NCI-H2227 treated with DMSO at 0.1 percent for 48 hours (cell line): Measurements from ENCODE around the gene RSPH9.

Experiments
- DNase-seq: peaks from one replicate; lab custom pipeline; 2025; lab: John Stamatoyannopoulos, UW

Gene RSPH9

DNA sequence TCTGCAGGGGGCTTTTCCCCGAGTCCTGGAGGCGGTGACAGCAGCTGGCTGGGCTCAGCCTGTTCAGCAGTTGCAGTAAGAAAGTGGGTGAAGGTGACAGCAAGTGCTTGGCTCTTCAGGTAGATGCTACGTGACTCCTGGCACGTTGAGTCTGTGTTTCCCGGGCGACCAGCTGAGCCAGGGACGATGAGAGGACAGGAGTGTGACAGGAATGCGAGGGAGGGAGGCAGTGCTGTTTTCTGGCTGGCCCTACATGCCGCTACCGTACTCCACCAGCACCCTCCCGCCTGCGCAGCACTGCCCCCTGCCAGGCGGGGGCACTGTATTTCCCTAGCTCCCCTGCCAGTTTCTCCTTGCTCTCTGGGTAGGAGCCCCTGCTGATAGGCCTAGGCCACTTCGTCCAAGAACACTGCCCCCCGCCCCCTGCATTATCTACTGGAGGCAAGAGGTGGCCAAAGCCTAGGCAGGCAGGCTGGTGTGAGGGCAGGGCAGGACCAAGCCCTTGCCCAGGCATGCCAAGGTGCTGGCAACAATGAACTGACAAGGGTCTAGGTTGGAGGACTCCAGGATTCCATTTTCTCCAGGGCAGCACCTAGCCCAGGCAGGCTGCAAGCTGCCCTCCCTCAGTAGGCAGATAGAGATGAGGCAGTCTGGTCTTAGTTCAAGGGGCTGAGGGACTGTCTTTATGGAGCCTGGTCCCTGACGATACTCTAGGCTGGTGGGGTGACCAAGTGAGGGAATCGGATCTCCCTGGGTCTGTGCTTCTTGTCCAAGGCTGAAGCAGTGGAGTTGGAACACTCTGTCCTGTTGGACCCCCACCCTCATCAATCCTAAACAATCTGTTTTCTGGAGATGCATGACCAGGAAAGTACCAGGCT, 23.6 kb downstream of the RSPH9 start:
- DNase-seq: peak; percentile 26

DNA sequence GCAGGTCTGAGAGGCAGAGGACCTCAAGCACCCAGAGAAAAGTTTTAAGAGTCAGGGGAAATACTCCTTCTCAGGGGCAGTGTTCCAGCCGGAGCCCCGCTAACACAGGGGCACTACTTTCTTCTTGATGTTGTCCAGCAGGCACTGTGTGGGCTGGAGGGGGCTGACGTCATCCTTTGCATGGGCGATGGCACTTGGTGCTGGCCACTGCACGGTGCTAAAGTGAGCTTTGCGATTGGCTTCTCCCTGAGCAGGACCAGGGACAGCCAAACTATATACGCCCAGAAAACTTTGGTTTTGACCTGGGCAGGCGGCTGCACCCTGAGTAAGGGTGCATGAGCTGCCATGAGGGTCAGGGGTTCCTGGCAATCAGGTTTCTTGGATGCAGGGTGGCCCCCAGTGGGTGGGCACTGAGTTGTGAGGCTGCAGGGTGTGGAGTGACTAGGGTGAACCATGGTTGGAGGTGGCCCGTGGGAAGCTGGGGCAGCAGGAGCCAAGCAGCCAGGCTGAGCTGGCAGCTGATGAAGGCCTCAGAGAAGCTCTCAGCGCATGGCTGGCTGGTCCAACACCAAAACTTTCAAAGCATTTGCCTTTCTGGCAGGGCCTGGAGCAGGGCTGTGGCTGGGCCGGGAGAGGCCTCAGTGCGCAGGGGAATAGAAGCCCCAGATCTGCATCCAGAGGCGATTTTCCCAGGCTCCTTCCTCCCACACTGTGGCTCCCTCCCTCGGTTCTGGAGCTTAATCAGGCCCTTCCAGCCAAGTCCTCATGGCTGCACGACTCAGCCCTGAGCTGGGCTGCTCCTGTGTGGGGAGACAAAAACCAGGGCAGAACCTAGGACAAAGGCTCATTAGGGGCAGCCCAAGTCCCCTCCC, 24.4 kb downstream of the RSPH9 start:
- no peak for DNase-seq

DNA sequence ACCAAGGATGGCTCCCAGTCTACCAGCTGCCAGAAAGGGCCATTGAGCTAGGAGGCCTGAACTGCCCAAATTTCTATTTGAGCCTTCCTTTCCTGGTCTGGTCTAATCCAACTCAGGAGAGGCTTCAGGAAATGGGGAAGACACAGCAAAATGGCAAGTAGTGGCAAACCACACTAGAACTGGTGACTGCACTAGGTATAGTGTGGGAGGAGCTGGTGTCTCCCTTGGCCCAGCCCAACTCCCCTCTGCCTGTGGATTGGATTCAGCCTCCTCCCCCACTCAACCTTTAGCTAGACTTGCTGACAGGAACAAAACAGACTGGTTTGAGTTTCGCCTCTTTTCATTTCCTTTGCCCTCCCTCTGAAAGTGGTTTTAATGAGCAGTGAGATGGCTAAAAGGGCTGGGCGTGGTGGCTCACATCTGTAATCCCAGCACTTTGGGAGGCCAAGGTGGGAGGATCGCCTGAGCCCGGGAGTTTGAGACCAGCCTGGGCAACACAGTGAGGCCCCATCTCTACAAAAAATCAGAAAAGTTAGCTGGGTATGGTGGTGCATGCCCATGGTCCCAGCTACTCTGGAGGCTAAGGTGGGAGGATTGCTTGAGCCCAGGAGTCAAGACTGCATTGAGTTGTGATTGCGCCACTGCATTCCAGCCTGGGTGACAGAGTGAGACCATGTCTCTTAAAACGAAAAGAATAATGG, 25.2 kb downstream of the RSPH9 start:
- no peak for DNase-seq

GRCh38 chr6:43670623-43670986, 25.8 kb downstream of the RSPH9 start:
- no peak for DNase-seq

GRCh38 chr6:43671011-43671800, 26.4 kb downstream of the RSPH9 start:
- DNase-seq: no peak

GRCh38 chr6:43671801-43672690, 27.2 kb downstream of the RSPH9 start:
- DNase-seq: no peak

DNA sequence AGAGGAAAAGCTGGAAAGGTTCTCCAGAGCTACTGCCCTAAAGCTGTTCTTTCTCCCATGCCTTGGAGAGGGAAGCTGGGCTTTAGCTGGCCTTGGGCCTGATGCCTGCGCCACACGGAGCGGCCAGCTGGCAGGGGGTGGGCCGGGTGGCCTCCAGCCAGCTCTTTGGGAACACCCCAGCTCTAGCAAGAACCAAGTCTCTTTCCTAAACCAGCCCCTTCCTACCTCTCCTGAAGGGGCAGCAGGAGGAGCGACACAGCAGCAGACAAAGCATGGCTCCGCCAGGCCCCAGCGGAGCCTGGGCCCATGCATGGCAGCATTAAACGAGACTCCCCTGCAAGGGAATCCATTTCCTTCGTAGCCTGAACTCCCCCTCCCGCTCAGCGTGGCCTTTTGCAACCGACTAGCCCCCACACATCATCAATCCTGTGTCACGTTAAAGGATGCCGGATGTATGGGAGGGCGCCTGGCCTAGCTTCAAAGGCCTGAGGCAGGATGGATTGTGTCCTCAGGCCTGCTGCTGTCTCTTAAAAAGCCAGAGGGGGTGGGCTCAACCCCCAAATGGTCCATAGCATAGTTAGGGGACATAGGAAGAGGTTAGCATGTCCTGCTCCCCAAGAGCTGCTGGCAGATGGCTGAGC, 28.7 kb downstream of the RSPH9 start:
- DNase-seq: no peak

- DNase-seq: no peak
Observed at GRCh38 chr6:43674291-43674690, 29.5 kb downstream of the RSPH9 start.

GRCh38 chr6:43674921-43675320, 30.1 kb downstream of the RSPH9 start:
- DNase-seq: no peak

- no peak for DNase-seq
Observed at GRCh38 chr6:43676962-43677606, 32.2 kb downstream of the RSPH9 start.

DNA sequence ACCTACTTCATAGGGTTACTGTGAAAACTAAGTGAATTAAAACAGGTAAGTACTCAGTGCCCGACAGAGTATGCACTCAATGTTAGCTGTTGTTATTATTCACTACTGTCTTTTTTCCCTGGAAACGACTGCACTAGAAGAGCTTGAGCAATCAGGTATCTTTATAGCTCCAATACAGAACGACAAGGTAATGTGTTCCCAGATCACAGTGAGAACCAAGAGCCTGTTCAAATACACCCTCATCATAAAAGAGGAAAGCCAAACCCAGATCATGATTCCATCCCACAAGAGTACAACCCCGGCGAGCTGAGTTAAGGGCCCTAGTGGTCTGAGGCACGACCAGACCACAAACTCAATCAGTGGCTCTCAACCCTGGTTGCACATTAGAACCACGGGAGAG, 32.9 kb downstream of the RSPH9 start:
- no peak for DNase-seq

- DNase-seq: no peak
Observed at GRCh38 chr6:43678341-43678740, 33.5 kb downstream of the RSPH9 start.

- no peak for DNase-seq
Observed at GRCh38 chr6:43679057-43679456, 34.2 kb downstream of the RSPH9 start.

GRCh38 chr6:43680308-43681200, 35.7 kb downstream of the RSPH9 start:
- no peak for DNase-seq

DNA sequence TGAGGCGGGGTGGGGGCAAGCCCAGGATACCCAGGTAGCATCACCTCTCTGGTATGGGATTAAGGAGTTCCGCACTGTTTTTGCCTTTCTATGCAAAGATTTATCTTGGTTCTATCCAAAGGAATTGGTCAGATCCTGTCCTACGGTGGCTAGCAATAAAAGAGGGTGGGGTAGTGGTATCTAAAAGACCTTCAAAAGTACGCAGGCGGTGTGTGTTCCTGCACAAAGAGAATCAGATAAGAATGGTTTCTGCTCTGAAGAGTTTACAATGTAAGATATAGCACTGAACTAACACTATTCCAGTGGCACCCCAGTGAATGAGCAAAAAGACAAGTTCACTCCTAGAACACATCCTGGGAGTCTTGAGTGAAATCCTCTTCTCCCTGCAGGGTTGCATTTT, 36.5 kb downstream of the RSPH9 start:
- DNase-seq: no peak

GRCh38 chr6:43682724-43683429, 38.0 kb downstream of the RSPH9 start:
- DNase-seq: no peak

GRCh38 chr6:43683708-43684455, 39.0 kb downstream of the RSPH9 start:
- DNase-seq: no peak
